WTC11 (cell line): ENCODE measurements around the gene RRAGD.

ENCODE experiments used
- MAX ChIP-seq: sonication (generic); formaldehyde crosslinking; IDR thresholded peaks from 2 replicates; pipeline ENCODE4 v1.8.0; 2022; ENCODE audit warnings: mild to moderate bottlenecking, missing genetic modification reagents
- NFYB ChIP-seq: sonication (generic); formaldehyde crosslinking; conservative IDR thresholded peaks from 2 replicates; pipeline ENCODE4 v1.8.0; 2022; ENCODE audit warnings: low read depth, missing genetic modification reagents
- ZNF396 ChIP-seq: fragments of 250-450 bp; sonication (Bioruptor Pico); IDR thresholded peaks from 2 replicates; pipeline ENCODE4 v1.8.0; 2021; ENCODE audit warnings: mild to moderate bottlenecking, moderate library complexity, borderline replicate concordance
- TF ChIP-seq, protein P1 (sequence below): fragments of 200-600 bp; IDR thresholded peaks from 2 replicates; pipeline ENCODE4 v1.8.0; 2022; ENCODE audit warnings: antibody characterized with exemption
- TF ChIP-seq, protein P2 (sequence below): sonication (generic); formaldehyde crosslinking; IDR thresholded peaks from 2 replicates; pipeline ENCODE4 v1.8.1; 2023; ENCODE audit warnings: mild to moderate bottlenecking, missing genetic modification reagents
- TF ChIP-seq, protein P3 (sequence below): sonication (generic); formaldehyde crosslinking; IDR thresholded peaks from 2 replicates; pipeline ENCODE4 v1.8.0; 2022; ENCODE audit warnings: mild to moderate bottlenecking, missing genetic modification reagents
- TF ChIP-seq, protein P4 (sequence below): sonication (generic); formaldehyde crosslinking; IDR thresholded peaks from 2 replicates; pipeline ENCODE4 v1.8.1; 2022; ENCODE audit warnings: mild to moderate bottlenecking, moderate library complexity, missing genetic modification reagents

DNA sequence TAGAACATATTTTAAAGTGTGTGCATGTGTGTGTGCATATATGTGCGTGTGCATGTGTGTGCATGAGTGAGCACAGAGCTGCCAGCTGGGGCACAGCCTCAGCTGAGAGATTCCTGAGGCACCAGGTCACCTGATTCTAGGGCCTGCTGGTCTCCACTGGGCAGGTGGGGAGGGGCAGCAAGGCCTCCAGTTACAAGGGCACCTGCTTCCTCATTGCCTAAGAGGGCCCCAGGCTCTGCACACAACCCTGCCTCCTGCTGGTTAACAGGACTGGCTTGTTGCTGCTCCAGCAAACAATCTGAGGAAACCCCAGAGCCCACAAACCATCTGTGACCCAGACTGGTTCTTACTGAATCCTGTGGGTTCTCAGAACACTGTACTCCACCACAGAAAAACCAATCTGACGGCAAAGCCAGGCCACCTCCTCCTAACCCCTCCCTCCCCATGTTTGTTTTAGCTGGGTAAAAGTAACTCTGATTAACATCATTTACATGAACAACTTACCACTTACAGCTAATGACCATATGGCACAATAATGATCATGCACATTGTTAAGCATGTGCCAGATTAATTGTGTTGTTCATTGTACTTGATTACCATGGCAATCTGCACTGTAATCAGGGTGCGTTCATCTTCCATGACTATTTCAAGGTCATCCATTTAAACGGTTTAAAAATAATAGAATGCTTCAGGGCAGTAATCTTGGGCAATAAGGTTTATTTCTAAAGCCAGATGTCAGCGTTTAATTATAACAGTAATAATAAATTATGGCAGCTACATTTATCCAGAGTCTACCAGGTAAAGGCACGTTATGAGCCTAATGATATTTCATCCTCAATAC, 36.4 kb downstream of the RRAGD start:
- TF ChIP-seq NFYB (CRISPR knock-in tag) (no peak), MAX (CRISPR knock-in tag) (no peak), ZNF396 (no peak)
- TF ChIP-seq, protein P1, sequence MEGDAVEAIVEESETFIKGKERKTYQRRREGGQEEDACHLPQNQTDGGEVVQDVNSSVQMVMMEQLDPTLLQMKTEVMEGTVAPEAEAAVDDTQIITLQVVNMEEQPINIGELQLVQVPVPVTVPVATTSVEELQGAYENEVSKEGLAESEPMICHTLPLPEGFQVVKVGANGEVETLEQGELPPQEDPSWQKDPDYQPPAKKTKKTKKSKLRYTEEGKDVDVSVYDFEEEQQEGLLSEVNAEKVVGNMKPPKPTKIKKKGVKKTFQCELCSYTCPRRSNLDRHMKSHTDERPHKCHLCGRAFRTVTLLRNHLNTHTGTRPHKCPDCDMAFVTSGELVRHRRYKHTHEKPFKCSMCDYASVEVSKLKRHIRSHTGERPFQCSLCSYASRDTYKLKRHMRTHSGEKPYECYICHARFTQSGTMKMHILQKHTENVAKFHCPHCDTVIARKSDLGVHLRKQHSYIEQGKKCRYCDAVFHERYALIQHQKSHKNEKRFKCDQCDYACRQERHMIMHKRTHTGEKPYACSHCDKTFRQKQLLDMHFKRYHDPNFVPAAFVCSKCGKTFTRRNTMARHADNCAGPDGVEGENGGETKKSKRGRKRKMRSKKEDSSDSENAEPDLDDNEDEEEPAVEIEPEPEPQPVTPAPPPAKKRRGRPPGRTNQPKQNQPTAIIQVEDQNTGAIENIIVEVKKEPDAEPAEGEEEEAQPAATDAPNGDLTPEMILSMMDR, result no peak
- TF ChIP-seq, protein P2, sequence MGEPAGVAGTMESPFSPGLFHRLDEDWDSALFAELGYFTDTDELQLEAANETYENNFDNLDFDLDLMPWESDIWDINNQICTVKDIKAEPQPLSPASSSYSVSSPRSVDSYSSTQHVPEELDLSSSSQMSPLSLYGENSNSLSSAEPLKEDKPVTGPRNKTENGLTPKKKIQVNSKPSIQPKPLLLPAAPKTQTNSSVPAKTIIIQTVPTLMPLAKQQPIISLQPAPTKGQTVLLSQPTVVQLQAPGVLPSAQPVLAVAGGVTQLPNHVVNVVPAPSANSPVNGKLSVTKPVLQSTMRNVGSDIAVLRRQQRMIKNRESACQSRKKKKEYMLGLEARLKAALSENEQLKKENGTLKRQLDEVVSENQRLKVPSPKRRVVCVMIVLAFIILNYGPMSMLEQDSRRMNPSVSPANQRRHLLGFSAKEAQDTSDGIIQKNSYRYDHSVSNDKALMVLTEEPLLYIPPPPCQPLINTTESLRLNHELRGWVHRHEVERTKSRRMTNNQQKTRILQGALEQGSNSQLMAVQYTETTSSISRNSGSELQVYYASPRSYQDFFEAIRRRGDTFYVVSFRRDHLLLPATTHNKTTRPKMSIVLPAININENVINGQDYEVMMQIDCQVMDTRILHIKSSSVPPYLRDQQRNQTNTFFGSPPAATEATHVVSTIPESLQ (CRISPR knock-in tag), result no peak
- TF ChIP-seq, protein P3, sequence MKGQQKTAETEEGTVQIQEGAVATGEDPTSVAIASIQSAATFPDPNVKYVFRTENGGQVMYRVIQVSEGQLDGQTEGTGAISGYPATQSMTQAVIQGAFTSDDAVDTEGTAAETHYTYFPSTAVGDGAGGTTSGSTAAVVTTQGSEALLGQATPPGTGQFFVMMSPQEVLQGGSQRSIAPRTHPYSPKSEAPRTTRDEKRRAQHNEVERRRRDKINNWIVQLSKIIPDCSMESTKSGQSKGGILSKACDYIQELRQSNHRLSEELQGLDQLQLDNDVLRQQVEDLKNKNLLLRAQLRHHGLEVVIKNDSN (CRISPR knock-in tag), result peak; percentile 86
- TF ChIP-seq, protein P4, sequence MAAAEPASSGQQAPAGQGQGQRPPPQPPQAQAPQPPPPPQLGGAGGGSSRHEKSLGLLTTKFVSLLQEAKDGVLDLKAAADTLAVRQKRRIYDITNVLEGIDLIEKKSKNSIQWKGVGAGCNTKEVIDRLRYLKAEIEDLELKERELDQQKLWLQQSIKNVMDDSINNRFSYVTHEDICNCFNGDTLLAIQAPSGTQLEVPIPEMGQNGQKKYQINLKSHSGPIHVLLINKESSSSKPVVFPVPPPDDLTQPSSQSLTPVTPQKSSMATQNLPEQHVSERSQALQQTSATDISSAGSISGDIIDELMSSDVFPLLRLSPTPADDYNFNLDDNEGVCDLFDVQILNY, result no peak
